ENCODE measurements around the gene RYR2. TPM values are rescaled to one million over a fixed set of nuclear protein-coding genes. Genes with fewer than 3 reads are reported as not detected.

RYR2 gene
- total and polyA plus RNA-seq, 9 of the 15 experiments (the other 6 are each of a cell fraction or from before 2014, with no cell fraction given), result 0.03 to 0.42 (median 0.14) TPM

DNA sequence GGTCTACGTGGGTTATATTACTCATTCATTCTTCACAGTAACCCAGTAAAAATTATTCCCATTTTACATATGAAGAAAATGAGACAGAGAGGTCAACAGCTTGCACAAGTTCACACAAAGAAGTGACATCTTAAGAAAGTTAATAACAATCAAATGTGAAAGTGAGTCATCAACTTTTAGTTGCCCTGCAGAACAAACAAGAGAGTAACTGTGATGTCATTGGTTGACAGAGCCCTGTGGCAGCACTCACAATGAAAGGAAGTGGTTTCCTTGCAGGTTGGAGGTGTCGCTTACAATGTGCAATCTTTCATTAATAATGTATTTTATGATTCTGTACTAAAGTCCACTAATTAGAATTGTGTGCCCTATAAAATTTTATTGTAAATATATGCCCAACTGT lies 369.6 kb downstream of the RYR2 start:
- no peak overlapping the region for H2AFZ ChIP-seq (ENCODE audit: low read depth, low read length)
- no peaks in the 10 kb centered on the region for H3K79me2 ChIP-seq (ENCODE audit: control insufficient read depth, insufficient read depth, low read length)
- H3K27me3 ChIP-seq (ENCODE audit: control insufficient read depth in 2 of 2, insufficient read depth in 2 of 2, low read length in 2 of 2), result no peaks in the 10 kb centered on the region
- H3K27ac ChIP-seq (ENCODE audit: extremely low read depth, low read depth, low read length), result no peak overlapping the region
- H3K9me1 ChIP-seq (ENCODE audit: control insufficient read depth, insufficient read depth, low read length), result no peaks in the 10 kb centered on the region
- in situ Hi-C loops (cut with MboI), result no loop called here
- no peak overlapping the region for H3K4me2 ChIP-seq (ENCODE audit: insufficient read depth, low read length)
- H3K9ac ChIP-seq (ENCODE audit: insufficient read depth in 1 of 2, low read depth in 2 of 2, low read length in 2 of 2), result no peak overlapping the region
- ATAC-seq (no peak), DNase-seq (ENCODE audit: extremely low read depth in 1 of 4, low spot score in 3 of 4) (no peak), FAIRE-seq (no peak)
- BruUV-seq (replicated peaks), result no TSS peak
- ChIA-PET CTCF (ENCODE audit: low intra/inter-chr PET ratio) (no interaction called here), POLR2A (no interaction called here)
- H3K36me3 ChIP-seq (ENCODE audit: control insufficient read depth, insufficient read depth, low read length), result no peaks in the 10 kb centered on the region
- H3K4me1 ChIP-seq (replicated peaks in 1 of 2; ENCODE audit: control insufficient read depth in 2 of 2, insufficient read depth in 2 of 2, low read length in 2 of 2), result no peaks in the 10 kb centered on the region
- no peak overlapping the region for H3K4me3 ChIP-seq
- TF ChIP-seq TAF9B (IDR thresholded peaks at IDR 0.05; ENCODE audit: partially characterized antibody), result no peak
- TF ChIP-seq, protein P1, sequence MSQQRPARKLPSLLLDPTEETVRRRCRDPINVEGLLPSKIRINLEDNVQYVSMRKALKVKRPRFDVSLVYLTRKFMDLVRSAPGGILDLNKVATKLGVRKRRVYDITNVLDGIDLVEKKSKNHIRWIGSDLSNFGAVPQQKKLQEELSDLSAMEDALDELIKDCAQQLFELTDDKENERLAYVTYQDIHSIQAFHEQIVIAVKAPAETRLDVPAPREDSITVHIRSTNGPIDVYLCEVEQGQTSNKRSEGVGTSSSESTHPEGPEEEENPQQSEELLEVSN (IDR thresholded peaks at IDR 0.05; ENCODE audit: borderline replicate concordance in 1 of 2, extremely low read depth in 1 of 2, insufficient read depth in 1 of 2, insufficient read length in 1 of 2, low read depth in 1 of 2, low read length in 1 of 2, poor library complexity in 1 of 2, severe bottlenecking in 1 of 2), result no peak
- TF ChIP-seq PRPF4 (IDR thresholded peaks at IDR 0.05; ENCODE audit: insufficient read depth, low read depth, low read length, poor library complexity, severe bottlenecking), result no peak
- no peak for TF ChIP-seq ZBTB5 (IDR thresholded peaks at IDR 0.05)
- no peak for TF ChIP-seq IRF2 (CRISPR knock-in tag; IDR thresholded peaks at IDR 0.05)
- no peak for TF ChIP-seq PHF20 (IDR thresholded peaks at IDR 0.05; ENCODE audit: partially characterized antibody)
- no peak for TF ChIP-seq ELF1 (tag; IDR thresholded peaks at IDR 0.05)
- TF ChIP-seq ZFP1 (CRISPR knock-in tag; IDR thresholded peaks at IDR 0.05), result no peak
- no peak for TF ChIP-seq TAF15 (IDR thresholded peaks at IDR 0.05; ENCODE audit: low read depth, low read length)
- no peak for TF ChIP-seq EWSR1 (IDR thresholded peaks at IDR 0.05; ENCODE audit: borderline replicate concordance, low read depth, partially characterized antibody)
- TF ChIP-seq, protein P2, sequence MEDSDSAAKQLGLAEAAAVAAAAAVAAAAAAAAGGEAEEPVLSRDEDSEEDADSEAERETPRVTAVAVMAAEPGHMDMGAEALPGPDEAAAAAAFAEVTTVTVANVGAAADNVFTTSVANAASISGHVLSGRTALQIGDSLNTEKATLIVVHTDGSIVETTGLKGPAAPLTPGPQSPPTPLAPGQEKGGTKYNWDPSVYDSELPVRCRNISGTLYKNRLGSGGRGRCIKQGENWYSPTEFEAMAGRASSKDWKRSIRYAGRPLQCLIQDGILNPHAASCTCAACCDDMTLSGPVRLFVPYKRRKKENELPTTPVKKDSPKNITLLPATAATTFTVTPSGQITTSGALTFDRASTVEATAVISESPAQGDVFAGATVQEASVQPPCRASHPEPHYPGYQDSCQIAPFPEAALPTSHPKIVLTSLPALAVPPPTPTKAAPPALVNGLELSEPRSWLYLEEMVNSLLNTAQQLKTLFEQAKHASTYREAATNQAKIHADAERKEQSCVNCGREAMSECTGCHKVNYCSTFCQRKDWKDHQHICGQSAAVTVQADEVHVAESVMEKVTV (CRISPR knock-in tag; IDR thresholded peaks at IDR 0.05), result no peak
- TF ChIP-seq FOXM1 (IDR thresholded peaks at IDR 0.05; ENCODE audit: low read depth), result no peak
- TF ChIP-seq FOXM1 (CRISPR knock-in tag; IDR thresholded peaks at IDR 0.05; ENCODE audit: low read depth), result no peak
- TF ChIP-seq FOXJ2 (tag; IDR thresholded peaks at IDR 0.05), result no peak
- intact Hi-C loops (cut with micrococcal nuclease), result no loop called here
- H3K9me3 ChIP-seq (replicated peaks; ENCODE audit: control insufficient read depth, insufficient read depth, low read depth, low read length), result no peaks in the 10 kb centered on the region; the same call in 1 of the 2 replicates
- WGBS (ENCODE audit: insufficient coverage, low coverage, missing lambda C conversion rate), result 0% methylated on average over 2 of the region's 2 CpGs
- H4K20me1 ChIP-seq (replicated peaks; ENCODE audit: control insufficient read depth, insufficient read depth, low read length), result no peaks in the 10 kb centered on the region
